GM10266 (cell line): ENCODE results near the gene SIK3.

Experiments
- DNase-seq: peaks from one replicate; pipeline ENCODE4 v3.0.0; 2012; ENCODE audit errors: extremely low spot score
- TF ChIP-seq, protein P1 (sequence below): IDR thresholded peaks from 2 replicates; pipeline ENCODE4 v1.5.1; 2012; ENCODE audit warnings: mild to moderate bottlenecking, low read depth; ENCODE audit not compliant: control insufficient read depth, insufficient read depth; ENCODE audit errors: missing control alignments

The SIK3 gene

DNA sequence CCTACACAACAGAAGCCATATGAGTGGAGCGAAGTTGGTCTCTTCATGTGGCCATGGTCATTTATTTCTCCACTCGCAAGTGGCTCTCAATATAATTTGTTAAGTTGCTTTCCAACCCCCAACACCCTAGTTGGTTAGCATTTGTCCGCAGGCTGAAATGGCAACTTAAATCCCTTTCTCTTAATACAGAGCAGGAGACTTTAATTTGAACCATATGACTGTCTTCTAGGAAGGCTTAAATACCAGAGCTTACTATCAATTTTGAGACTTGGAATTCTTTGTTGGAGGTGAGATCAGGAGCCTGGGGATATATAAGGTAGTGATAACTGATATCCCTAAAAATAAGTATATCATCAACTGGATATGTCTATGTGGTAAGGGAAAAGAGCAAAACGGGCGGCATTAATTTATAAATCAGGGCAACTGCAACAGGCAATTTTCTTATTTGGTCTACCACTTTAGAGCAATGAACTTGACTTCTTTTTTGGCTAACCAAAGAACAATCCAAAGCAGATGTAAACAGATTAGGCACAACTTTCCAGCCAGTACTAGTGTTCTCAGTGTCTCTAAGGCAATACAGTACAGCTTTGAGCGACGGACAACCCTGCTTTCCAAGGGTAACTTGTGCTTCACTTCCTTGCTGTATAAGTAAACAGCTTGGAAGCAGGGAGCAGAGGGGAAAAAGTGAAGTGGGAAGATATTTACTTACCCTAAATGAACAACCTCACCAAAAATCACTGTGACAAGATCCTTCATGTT is 186.1 kb downstream of the SIK3 start:
- TF ChIP-seq, protein P1, sequence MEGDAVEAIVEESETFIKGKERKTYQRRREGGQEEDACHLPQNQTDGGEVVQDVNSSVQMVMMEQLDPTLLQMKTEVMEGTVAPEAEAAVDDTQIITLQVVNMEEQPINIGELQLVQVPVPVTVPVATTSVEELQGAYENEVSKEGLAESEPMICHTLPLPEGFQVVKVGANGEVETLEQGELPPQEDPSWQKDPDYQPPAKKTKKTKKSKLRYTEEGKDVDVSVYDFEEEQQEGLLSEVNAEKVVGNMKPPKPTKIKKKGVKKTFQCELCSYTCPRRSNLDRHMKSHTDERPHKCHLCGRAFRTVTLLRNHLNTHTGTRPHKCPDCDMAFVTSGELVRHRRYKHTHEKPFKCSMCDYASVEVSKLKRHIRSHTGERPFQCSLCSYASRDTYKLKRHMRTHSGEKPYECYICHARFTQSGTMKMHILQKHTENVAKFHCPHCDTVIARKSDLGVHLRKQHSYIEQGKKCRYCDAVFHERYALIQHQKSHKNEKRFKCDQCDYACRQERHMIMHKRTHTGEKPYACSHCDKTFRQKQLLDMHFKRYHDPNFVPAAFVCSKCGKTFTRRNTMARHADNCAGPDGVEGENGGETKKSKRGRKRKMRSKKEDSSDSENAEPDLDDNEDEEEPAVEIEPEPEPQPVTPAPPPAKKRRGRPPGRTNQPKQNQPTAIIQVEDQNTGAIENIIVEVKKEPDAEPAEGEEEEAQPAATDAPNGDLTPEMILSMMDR: no peak
- DNase-seq: no peak

DNA sequence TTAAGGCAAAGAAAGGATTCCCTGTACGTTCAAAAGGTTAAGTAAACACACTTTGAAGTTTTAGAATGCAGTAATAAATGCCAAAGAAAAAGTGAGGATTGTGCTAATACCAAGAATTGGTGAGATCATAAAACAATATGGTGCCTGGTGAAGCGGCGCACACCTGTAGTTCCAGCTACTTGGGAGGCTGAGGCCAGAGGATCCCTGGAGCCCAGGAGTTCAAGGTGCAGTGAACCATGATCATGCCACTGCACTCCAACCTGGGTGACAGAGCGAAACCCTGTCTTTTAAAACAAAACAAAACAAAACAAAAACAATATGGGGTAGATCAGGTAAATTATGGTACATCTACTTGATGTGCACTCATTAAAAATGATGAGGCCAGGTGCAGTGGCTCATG is 187.4 kb downstream of the SIK3 start:
- DNase-seq: no peak
- TF ChIP-seq, protein P1: no peak

DNA sequence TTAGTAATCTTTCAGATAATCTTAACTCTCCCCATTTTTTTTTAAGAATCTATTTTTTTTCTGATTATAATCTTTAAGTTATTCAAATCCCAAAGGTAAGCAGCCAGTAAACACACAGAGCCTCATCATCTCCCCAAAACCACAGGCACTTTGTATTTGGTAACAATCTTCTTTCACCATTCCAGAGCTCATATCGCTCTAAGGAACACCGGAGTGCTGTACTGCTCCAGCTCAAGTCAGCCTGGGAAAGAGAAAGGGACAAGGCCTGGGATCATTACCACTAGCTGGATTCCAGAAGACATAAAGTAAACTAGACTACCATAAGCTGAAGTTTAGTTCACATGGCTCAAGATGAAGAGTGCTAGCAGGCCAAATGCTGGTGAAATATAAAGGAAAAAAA is 187.8 kb downstream of the SIK3 start:
- no peak for DNase-seq

DNA sequence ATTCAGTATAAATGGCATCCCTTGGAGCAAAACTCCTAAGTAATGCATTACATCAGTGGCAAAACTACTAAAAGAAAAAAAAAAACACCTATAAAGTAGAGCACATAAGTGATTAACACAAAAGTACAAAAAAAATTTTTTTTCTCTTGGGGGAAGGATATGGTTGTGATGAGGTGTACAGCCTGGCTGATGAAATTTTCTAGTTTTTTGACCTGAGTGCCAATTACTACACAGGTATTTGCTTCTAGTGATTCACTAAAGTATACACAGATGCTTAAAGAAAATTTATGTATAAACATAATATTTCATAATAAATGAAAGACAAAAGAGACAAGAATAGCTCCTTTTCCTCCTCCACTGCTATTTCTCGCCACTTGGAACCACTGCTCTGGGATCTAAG is 189.0 kb downstream of the SIK3 start:
- TF ChIP-seq, protein P1: no peak
- DNase-seq: no peak

More for the DNA sequence above, 187.8 kb downstream of the SIK3 start:
- TF ChIP-seq, protein P1: no peak

DNA sequence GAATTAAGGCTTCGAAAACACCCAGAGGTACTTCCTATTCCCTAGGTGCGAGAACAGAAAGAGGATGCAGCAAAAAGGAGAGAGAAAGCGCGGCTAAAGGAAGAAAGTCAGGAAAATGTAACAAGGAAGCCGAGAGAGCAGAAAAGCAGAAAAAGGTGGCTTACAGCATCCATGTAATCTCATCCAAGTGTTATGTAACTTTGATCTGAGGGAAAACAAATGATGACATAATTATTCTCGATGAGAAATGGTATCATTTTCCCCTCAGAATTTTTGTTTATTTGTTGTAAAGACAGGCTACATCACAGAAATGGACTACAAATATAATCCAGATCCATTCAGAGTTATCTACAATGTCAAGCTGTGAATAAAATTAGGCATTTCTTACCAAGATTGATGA is 191.7 kb downstream of the SIK3 start:
- DNase-seq: no peak
- TF ChIP-seq, protein P1: no peak

DNA sequence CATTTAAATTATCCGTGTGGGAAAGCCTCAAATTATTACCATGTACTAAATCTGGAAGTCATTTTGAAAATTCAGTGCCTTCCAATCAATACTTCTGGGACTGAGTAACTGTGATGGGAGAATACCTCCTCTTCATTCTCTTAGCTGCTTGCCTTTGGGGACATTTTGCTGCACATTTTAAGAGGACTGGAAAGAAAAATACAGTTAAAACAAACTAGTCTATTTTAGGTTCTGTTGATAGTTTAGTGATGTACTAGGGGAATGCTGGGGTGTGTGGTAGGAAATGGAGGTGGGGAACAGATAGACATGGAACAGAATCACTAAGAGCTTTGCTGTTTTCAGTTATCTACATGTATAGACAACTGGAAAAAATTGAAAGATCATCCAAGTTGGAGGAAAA is 195.1 kb downstream of the SIK3 start:
- TF ChIP-seq, protein P1: no peak
- DNase-seq: no peak

DNA sequence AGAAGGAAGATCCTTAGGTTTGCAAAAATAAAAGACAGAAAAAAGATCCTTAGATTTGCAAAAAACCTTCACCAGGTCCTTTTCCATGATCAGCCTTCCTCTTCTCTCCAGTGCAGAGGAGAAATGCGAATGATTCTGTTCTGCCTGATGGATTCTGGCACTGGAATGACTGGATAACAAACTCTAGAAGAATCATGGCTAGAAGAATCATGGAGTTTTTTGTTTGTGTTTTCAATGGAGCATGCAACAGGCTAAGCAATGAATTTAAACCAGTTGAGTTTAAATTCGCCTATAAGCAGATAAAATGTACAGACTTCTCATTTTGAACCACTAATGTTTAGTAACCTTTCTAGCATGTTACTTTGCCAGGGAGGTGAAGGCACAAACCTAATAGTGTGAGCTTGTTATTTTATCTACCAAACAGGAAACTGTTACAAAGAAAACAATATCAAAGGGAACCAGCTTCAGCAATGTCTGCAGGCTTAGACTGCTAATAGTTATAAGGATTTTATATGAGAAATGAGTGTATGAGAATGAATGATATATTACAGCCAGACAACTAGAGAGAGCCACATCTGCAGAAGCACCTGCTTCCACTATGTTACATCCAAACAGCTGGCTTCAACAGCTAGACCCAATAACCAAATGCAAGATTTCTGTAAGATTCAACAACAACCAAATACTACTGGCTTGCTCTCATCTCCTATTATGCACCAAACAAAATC is 196.1 kb downstream of the SIK3 start:
- no peak for DNase-seq
- TF ChIP-seq, protein P1: no peak
